GM12878 (cell line): ENCODE results near the gene GOLGA6L2. TPM values are rescaled to one million over a fixed set of nuclear protein-coding genes. Genes with fewer than 3 reads are reported as not detected.

Source experiments
- ATAC-seq: fragments of 200-7000 bp; cut with Tn5 transposase; 3 replicates; pipeline ENCODE4 v1.9.1; 2020; ENCODE audit warnings: mild to moderate bottlenecking, moderate library complexity
- BruUV-seq: library from RNA; stranded (reverse); fragments of 400-500 nt; replicated peaks from 2 replicates; lab custom pipeline; 2021; lab: Mats Ljungman, UMichigan
- CTCF ChIA-PET: fragments of 300-600 bp; sonication (Branson Sonifier 250); formaldehyde crosslinking; extraction: SDS; loops from one replicate; lab custom pipeline; 2021; ENCODE audit warnings: inconsistent platforms; lab: Yijun Ruan, JAX
- POLR2A ChIA-PET: fragments of 350-600 bp; formaldehyde crosslinking; extraction: SDS; loops from one replicate; lab custom pipeline; 2021; ENCODE audit warnings: inconsistent platforms; lab: Charles Lee
- RAD21 ChIA-PET: fragments of 300-600 bp; sonication (Branson Sonifier 250); formaldehyde crosslinking; loops from one replicate; lab custom pipeline; 2023; ENCODE audit warnings: antibody characterized with exemption; ENCODE audit not compliant: unreplicated experiment; lab: Charles Lee
- SMC1A ChIA-PET: fragments of 300-600 bp; sonication (Branson Sonifier 250); formaldehyde crosslinking; loops from one replicate; lab custom pipeline; 2023; ENCODE audit not compliant: unreplicated experiment, uncharacterized antibody; lab: Charles Lee
- DNase-seq: peaks from one replicate; pipeline ENCODE4 v3.0.0-alpha.2; 2011; ENCODE audit warnings: low read depth, low spot score
- FAIRE-seq: peaks from 3 replicates; lab custom pipeline; 2011; peaks lifted over from hg19 to GRCh38; lab: Jason Lieb, UNC
- H2AFZ ChIP-seq: 2 replicates; pipeline ENCODE4 v1.6.0; 2011; ENCODE audit warnings: low read depth, low read length, control low read depth; ENCODE audit not compliant: control insufficient read depth
- H3K27ac ChIP-seq: 2 replicates; pipeline ENCODE4 v1.5.1; 2011; ENCODE audit warnings: control low read depth; ENCODE audit not compliant: control insufficient read depth, insufficient read depth
- H3K27me3 ChIP-seq, 2 experiments: replicated peaks in 1 of 2; 2 replicates each; pipeline versions ENCODE4 v1.6.0 to v1.6.1; 2011; ENCODE audit warnings: low read length in 1 of 2; ENCODE audit not compliant: control insufficient read depth in 2 of 2, insufficient read depth in 2 of 2
- H3K36me3 ChIP-seq, 2 experiments: 2 replicates each; pipeline ENCODE4 v1.5.1; 2011; ENCODE audit warnings: low read length in 1 of 2; ENCODE audit not compliant: control insufficient read depth in 2 of 2, insufficient read depth in 2 of 2
- H3K4me1 ChIP-seq: 2 replicates; pipeline ENCODE4 v1.6.1; 2011; ENCODE audit warnings: mild to moderate bottlenecking, low read length, moderate library complexity, mixed read lengths; ENCODE audit not compliant: control insufficient read depth, insufficient read depth
- H3K4me2 ChIP-seq: 2 replicates; pipeline ENCODE4 v1.6.0; 2011; ENCODE audit warnings: control low read depth; ENCODE audit not compliant: control insufficient read depth, insufficient read depth
- H3K4me3 ChIP-seq: fragments of 200-600 bp; sonication (generic); 2 replicates; pipeline ENCODE4 v1.5.1; 2016
- H3K79me2 ChIP-seq: 2 replicates; pipeline ENCODE4 v1.6.0; 2011; ENCODE audit warnings: low read length; ENCODE audit not compliant: control insufficient read depth, insufficient read depth
- H3K9ac ChIP-seq: 2 replicates; pipeline ENCODE4 v1.8.0; 2011; ENCODE audit warnings: low read length, control low read depth, mixed read lengths; ENCODE audit not compliant: control insufficient read depth, insufficient read depth
- H3K9me3 ChIP-seq: replicated peaks from 3 replicates; pipeline ENCODE4 v1.5.1; 2011; ENCODE audit warnings: mild to moderate bottlenecking, low read length; ENCODE audit not compliant: control insufficient read depth, insufficient read depth
- H4K20me1 ChIP-seq: 2 replicates; pipeline ENCODE4 v1.6.0; 2011; ENCODE audit not compliant: control insufficient read depth, insufficient read depth
- E4F1 ChIP-seq: fragments of 450-650 bp; IDR thresholded peaks from 2 replicates; pipeline ENCODE4 v1.6.1; 2018; ENCODE audit warnings: borderline replicate concordance, mild to moderate bottlenecking; ENCODE audit not compliant: partially characterized antibody
- HCFC1 ChIP-seq: fragments of 150-350 bp; IDR thresholded peaks from 2 replicates; pipeline ENCODE4 v1.6.1; 2014; ENCODE audit warnings: low read length
- RCOR1 ChIP-seq: conservative IDR thresholded peaks from 2 replicates; pipeline ENCODE4 v1.6.1; 2012; ENCODE audit warnings: low read depth, low read length, improper control_type of control experiment
- SMAD1 ChIP-seq: fragments of 450-650 bp; IDR thresholded peaks from 2 replicates; pipeline ENCODE4 v1.6.1; 2018; ENCODE audit warnings: mild to moderate bottlenecking, low read depth; ENCODE audit not compliant: partially characterized antibody
- ZNF217 ChIP-seq: fragments of 450-650 bp; IDR thresholded peaks from 2 replicates; pipeline ENCODE4 v1.6.1; 2017; ENCODE audit warnings: antibody characterized with exemption, mild to moderate bottlenecking
- ZNF592 ChIP-seq: fragments of 450-650 bp; IDR thresholded peaks from 2 replicates; pipeline ENCODE4 v1.6.1; 2017; ENCODE audit warnings: mild to moderate bottlenecking, moderate library complexity
- ZSCAN29 ChIP-seq: fragments of 450-650 bp; IDR thresholded peaks from 2 replicates; pipeline ENCODE4 v1.6.1; 2017; ENCODE audit warnings: mild to moderate bottlenecking, moderate library complexity
- WGBS: methylation state at CpG from one replicate; pipeline ENCODE4 v1.1.6; 2016; ENCODE audit warnings: low lambda C conversion rate; ENCODE audit not compliant: insufficient replicate concordance, insufficient coverage; ENCODE audit errors: missing lambda C conversion rate; 5-methylcytosine and 5-hydroxymethylcytosine counted together
- in situ Hi-C: fragments of 300-500 bp; cut with MboI; formaldehyde crosslinking; loops from 9 replicates; pipeline ENCODE4 v1.14.3; 2018; ENCODE audit warnings: mixed read lengths
- intact Hi-C: fragments of 100-400 bp; cut with micrococcal nuclease; formaldehyde crosslinking; loops from one replicate; pipeline ENCODE4 v1.14.2; 2022; ENCODE audit not compliant: unreplicated experiment
- polyA plus RNA-seq, 11 experiments: library from polyadenylated mRNA; depleted of rRNA in 4 of 11; unstranded in 6 of 11; stranded (reverse) in 5 of 11; fragments of >200 nt; fragmentation: Nextera tagmentation in 4 of 11; fragmentation: Illumina TruSeq in 1 of 11; extraction: Ambion mirVana in 4 of 11; extraction: Trizol in 1 of 11; gene quantifications; 1 replicate in 1 of 11; 2 replicates in 10 of 11; pipeline versions ENCODE4 v1.2.1 to v1.2.3, GENCODE V29; 2011 to 2016; ENCODE audit warnings: inconsistent platforms in 2 of 11, missing spikeins in 2 of 11, low read depth in 1 of 11
- total RNA-seq, 4 experiments: library from RNA; depleted of rRNA in 3 of 4; stranded (reverse); fragments of >200 nt in 3 of 4; fragmentation: Illumina TruSeq in 1 of 4; extraction: Trizol in 1 of 4; gene quantifications; 2 replicates each; pipeline versions ENCODE4 v1.2.1 to v1.2.3, GENCODE V29; 2013 to 2021

GOLGA6L2 gene
- total and polyA plus RNA-seq, 10 of the 15 experiments (the other 5 are each of a cell fraction or from before 2014, with no cell fraction given): not detected

DNA sequence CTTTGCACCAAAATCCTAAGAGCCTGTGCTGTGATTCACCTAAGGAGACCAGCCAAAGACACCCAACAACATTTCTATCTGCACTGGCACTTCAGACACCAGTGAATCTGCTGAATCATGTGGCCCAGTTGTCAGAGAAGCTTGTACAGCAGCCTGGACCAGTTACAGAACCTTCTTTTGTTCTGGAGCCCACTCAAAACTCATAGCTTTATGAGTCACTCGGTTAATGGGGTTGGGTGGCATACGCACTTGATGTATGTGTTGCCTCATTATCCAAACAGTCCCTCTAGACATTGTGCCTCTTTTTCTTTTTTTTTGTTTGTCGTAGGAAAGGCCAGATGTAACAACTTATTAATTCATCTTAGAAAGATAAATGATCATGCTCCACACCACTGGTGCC is 25.6 kb upstream of the GOLGA6L2 start:
- Histone ChIP-seq H3K79me2 (no peaks in the 10 kb centered on the region), H3K4me3 (no peak overlapping the region), H3K27me3 (no peaks in the 10 kb centered on the region), H2AFZ (no peak overlapping the region), H3K4me1 (no peaks in the 10 kb centered on the region), H3K4me2 (no peak overlapping the region), H3K9ac (no peak overlapping the region), H3K27ac (no peak overlapping the region), H3K9me3 (no peaks in the 10 kb centered on the region), H3K36me3 (no peaks in the 10 kb centered on the region), H4K20me1 (no peaks in the 10 kb centered on the region)
- CTCF ChIA-PET: no interaction called here
- FAIRE-seq (no peak), DNase-seq (no peak), ATAC-seq (no peak)
- SMC1A ChIA-PET: no interaction called here
- BruUV-seq: no TSS peak
- TF ChIP-seq ZSCAN29 (no peak), SMAD1 (no peak), ZNF217 (no peak), RCOR1 (no peak), HCFC1 (no peak), ZNF592 (no peak), E4F1 (no peak)
- RAD21 ChIA-PET: no interaction called here
- intact Hi-C loops (no loop called here), in situ Hi-C loops (no loop called here)
- POLR2A ChIA-PET: no interaction called here
- 44% methylated on average over 3 of the region's 3 CpGs for WGBS
